HepG2 (cell line): ENCODE data around the gene RCOR1. TPM values are rescaled to one million over a fixed set of nuclear protein-coding genes. Genes with fewer than 3 reads are reported as not detected.

ENCODE experiments used
- ATAC-seq: fragments of 200-7000 bp; cut with Tn5 transposase; 3 replicates; pipeline ENCODE4 v1.9.1; 2020; ENCODE audit warnings: mild to moderate bottlenecking, moderate library complexity
- BruUV-seq: library from RNA; stranded (reverse); fragments of 400-500 nt; replicated peaks from 2 replicates; lab custom pipeline; 2021; lab: Mats Ljungman, UMichigan
- CTCF ChIA-PET: fragments of 300-600 bp; formaldehyde crosslinking; extraction: SDS; loops from one replicate; lab custom pipeline; 2021; ENCODE audit warnings: low total read pairs, inconsistent platforms, low intra/inter-chr PET ratio; lab: Yijun Ruan, JAX
- POLR2A ChIA-PET: fragments of 350-600 bp; sonication (Branson Sonifier 250); formaldehyde crosslinking; loops from one replicate; lab custom pipeline; 2020; ENCODE audit warnings: antibody characterized with exemption, inconsistent platforms; lab: Yijun Ruan, JAX
- DNase-seq: peaks from one replicate; pipeline ENCODE4 v3.0.0-alpha.2; 2015; ENCODE audit warnings: low spot score
- FAIRE-seq: peaks from 3 replicates; lab custom pipeline; 2011; peaks lifted over from hg19 to GRCh38; lab: Jason Lieb, UNC
- H2AFZ ChIP-seq: one replicate; pipeline ENCODE4 v1.6.1; 2011; ENCODE audit warnings: low read length, inconsistent platforms
- H3K27ac ChIP-seq: fragments of 300-600 bp; 3 replicates; pipeline ENCODE4 v1.8.0; 2011; ENCODE audit warnings: mixed run types, mild to moderate bottlenecking, mixed read lengths, low read length, inconsistent platforms; ENCODE audit not compliant: insufficient read depth; ENCODE audit errors: extremely low read length
- H3K27me3 ChIP-seq, 2 experiments: fragments of 200-600 bp in 1 of 2; 2 replicates in 1 of 2; 3 replicates in 1 of 2; pipeline versions ENCODE4 v1.6.0 to v1.8.0; 2011; ENCODE audit warnings: low read length in 2 of 2, mild to moderate bottlenecking in 2 of 2, moderate library complexity in 2 of 2, inconsistent platforms in 1 of 2; ENCODE audit not compliant: insufficient read depth in 2 of 2, control insufficient read depth in 1 of 2
- H3K36me3 ChIP-seq, 2 experiments: fragments of 200-600 bp in 1 of 2; replicated peaks in 1 of 2; 2 replicates in 1 of 2; 3 replicates in 1 of 2; pipeline versions ENCODE4 v1.5.1 to v1.8.0; 2011; ENCODE audit warnings: low read length in 2 of 2, inconsistent platforms in 1 of 2; ENCODE audit not compliant: insufficient read depth in 2 of 2, control insufficient read depth in 1 of 2
- H3K4me1 ChIP-seq: 2 replicates; pipeline ENCODE4 v1.5.1; 2012; ENCODE audit warnings: low read length, inconsistent platforms; ENCODE audit not compliant: insufficient read depth
- H3K4me2 ChIP-seq: 2 replicates; pipeline ENCODE4 v1.6.0; 2011; ENCODE audit warnings: low read depth, low read length, inconsistent platforms
- H3K4me3 ChIP-seq, 3 experiments: fragments of 200-600 bp in 1 of 3; sonication (generic), shearing (Covaris generic) in 1 of 3; replicated peaks in 1 of 3; 2 replicates each; pipeline ENCODE4 v1.5.1; 2011 to 2016; ENCODE audit warnings: low read length in 3 of 3, inconsistent platforms in 2 of 3, low read depth in 2 of 3, mild to moderate bottlenecking in 2 of 3, control low read depth in 1 of 3, mixed read lengths in 1 of 3; ENCODE audit not compliant: insufficient read depth in 1 of 3
- H3K79me2 ChIP-seq: one replicate; pipeline ENCODE4 v1.6.1; 2011; ENCODE audit warnings: low read length, inconsistent platforms; ENCODE audit not compliant: insufficient read depth
- H3K9ac ChIP-seq: 2 replicates; pipeline ENCODE4 v1.6.0; 2011; ENCODE audit warnings: mild to moderate bottlenecking, low read depth, low read length, inconsistent platforms; ENCODE audit not compliant: insufficient read depth
- H3K9me3 ChIP-seq: 2 replicates; pipeline ENCODE4 v1.5.1; 2012; ENCODE audit warnings: mild to moderate bottlenecking, low read length
- H4K20me1 ChIP-seq: 2 replicates; pipeline ENCODE4 v1.6.0; 2011; ENCODE audit warnings: inconsistent platforms, mild to moderate bottlenecking, low read length, moderate library complexity; ENCODE audit not compliant: insufficient read depth
- FOXJ3 ChIP-seq: sonication (generic); formaldehyde crosslinking; IDR thresholded peaks from 2 replicates; pipeline ENCODE4 v1.4.0; 2020; ENCODE audit warnings: missing genetic modification reagents, mild to moderate bottlenecking, borderline replicate concordance
- GATAD1 ChIP-seq: IDR thresholded peaks from 2 replicates; pipeline ENCODE4 v1.6.1; 2016; ENCODE audit warnings: missing genetic modification reagents, missing compliant biosample characterization
- HOXA9 ChIP-seq: sonication (generic); formaldehyde crosslinking; IDR thresholded peaks from 2 replicates; pipeline ENCODE4 v1.8.1; 2022; ENCODE audit warnings: missing genetic modification reagents, mild to moderate bottlenecking, moderate library complexity, borderline replicate concordance
- POLR2AphosphoS2 ChIP-seq: IDR thresholded peaks from 2 replicates; pipeline ENCODE4 v1.6.1; 2011; ENCODE audit warnings: low read depth, low read length, improper control_type of control experiment
- RFX1 ChIP-seq: fragments of 450-650 bp; IDR thresholded peaks from 2 replicates; pipeline ENCODE4 v1.6.1; 2017
- STAG1 ChIP-seq: sonication (generic); formaldehyde crosslinking; IDR thresholded peaks from 2 replicates; pipeline ENCODE4 v1.4.0; 2020; ENCODE audit warnings: missing genetic modification reagents
- SYNCRIP ChIP-seq: fragments of 200-400 bp; formaldehyde crosslinking; IDR thresholded peaks from 2 replicates; pipeline ENCODE4 v1.6.1; 2018; ENCODE audit warnings: mild to moderate bottlenecking, low read depth, low read length; ENCODE audit not compliant: insufficient read depth
- ZC3H4 ChIP-seq: sonication (generic); formaldehyde crosslinking; IDR thresholded peaks from 2 replicates; pipeline ENCODE4 v1.4.0; 2020; ENCODE audit warnings: missing genetic modification reagents, borderline replicate concordance
- ZKSCAN5 ChIP-seq: sonication (generic); formaldehyde crosslinking; IDR thresholded peaks from 2 replicates; pipeline ENCODE4 v1.5.1; 2020; ENCODE audit warnings: mild to moderate bottlenecking, missing genetic modification reagents
- ZMAT3 ChIP-seq: sonication (generic); formaldehyde crosslinking; conservative IDR thresholded peaks from 2 replicates; pipeline ENCODE4 v1.7.0; 2021; ENCODE audit warnings: missing genetic modification reagents
- ZNF33A ChIP-seq: sonication (generic); formaldehyde crosslinking; IDR thresholded peaks from 2 replicates; pipeline ENCODE4 v1.5.1; 2020; ENCODE audit warnings: missing genetic modification reagents, mild to moderate bottlenecking, moderate library complexity, borderline replicate concordance
- ZNF431 ChIP-seq: sonication (generic); formaldehyde crosslinking; IDR thresholded peaks from 2 replicates; pipeline ENCODE4 v1.9.0; 2022; ENCODE audit warnings: missing genetic modification reagents, low read depth, mild to moderate bottlenecking, borderline replicate concordance
- ZNF432 ChIP-seq: sonication (generic); formaldehyde crosslinking; IDR thresholded peaks from 2 replicates; pipeline ENCODE4 v1.5.0; 2020; ENCODE audit warnings: missing genetic modification reagents, mild to moderate bottlenecking, borderline replicate concordance
- ZNF589 ChIP-seq: sonication (generic); formaldehyde crosslinking; conservative IDR thresholded peaks from 2 replicates; pipeline ENCODE4 v1.8.0; 2022; ENCODE audit warnings: mild to moderate bottlenecking, moderate library complexity, missing genetic modification reagents
- ZNF773 ChIP-seq: sonication (generic); formaldehyde crosslinking; IDR thresholded peaks from 2 replicates; pipeline ENCODE4 v1.4.0; 2020; ENCODE audit warnings: missing genetic modification reagents, borderline replicate concordance
- ZNF777 ChIP-seq: sonication (generic); formaldehyde crosslinking; IDR thresholded peaks from 2 replicates; pipeline ENCODE4 v1.4.0; 2020; ENCODE audit warnings: missing genetic modification reagents
- WGBS: methylation state at CpG from one replicate; pipeline ENCODE4 v1.1.6; 2017; ENCODE audit warnings: low lambda C conversion rate; 5-methylcytosine and 5-hydroxymethylcytosine counted together
- in situ Hi-C: cut with HindIII; loops from 2 replicates; pipeline ENCODE4 v1.10.0; 2017; ENCODE audit warnings: low pct_unique_long_range_greater_than_20kb; ENCODE audit not compliant: extremely low pct_ligation_motif_present
- intact Hi-C: fragments of 100-400 bp; cut with micrococcal nuclease; formaldehyde crosslinking; loops from one replicate; pipeline ENCODE4 v1.10.0; 2022; ENCODE audit not compliant: unreplicated experiment
- polyA plus RNA-seq, 8 experiments: library from polyadenylated mRNA; depleted of rRNA in 3 of 8; stranded (reverse) in 7 of 8; unstranded in 1 of 8; fragments of >200 nt; fragmentation: Illumina TruSeq in 4 of 8; extraction: Trizol in 4 of 8; gene quantifications; 2 replicates each; pipeline versions ENCODE4 v1.2.1 to v1.2.3, GENCODE V29; 2011 to 2016; ENCODE audit warnings: low read depth in 4 of 8, missing spikeins in 1 of 8, mixed read lengths in 1 of 8; ENCODE audit not compliant: insufficient read depth in 1 of 8
- total RNA-seq, 5 experiments: library from RNA; depleted of rRNA; stranded (reverse); fragments of >200 nt; fragmentation: Illumina TruSeq; extraction: Trizol; gene quantifications; 2 replicates each; pipeline ENCODE4 v1.2.3, GENCODE V29; 2016; ENCODE audit warnings: low read depth in 1 of 5
- TF ChIP-seq, protein P1 (sequence below): sonication (generic); formaldehyde crosslinking; IDR thresholded peaks from 2 replicates; pipeline ENCODE4 v1.5.1; 2020; ENCODE audit warnings: missing genetic modification reagents, mild to moderate bottlenecking, borderline replicate concordance
- TF ChIP-seq, protein P2 (sequence below): sonication (generic); formaldehyde crosslinking; IDR thresholded peaks from 2 replicates; pipeline ENCODE4 v1.4.0; 2020; ENCODE audit warnings: mild to moderate bottlenecking, missing genetic modification reagents, borderline replicate concordance

RCOR1 gene
- total and polyA plus RNA-seq, 2 of the 13 experiments (the other 11 are each of a cell fraction or from before 2014, with no cell fraction given), result 10.2 to 11.1 TPM

DNA sequence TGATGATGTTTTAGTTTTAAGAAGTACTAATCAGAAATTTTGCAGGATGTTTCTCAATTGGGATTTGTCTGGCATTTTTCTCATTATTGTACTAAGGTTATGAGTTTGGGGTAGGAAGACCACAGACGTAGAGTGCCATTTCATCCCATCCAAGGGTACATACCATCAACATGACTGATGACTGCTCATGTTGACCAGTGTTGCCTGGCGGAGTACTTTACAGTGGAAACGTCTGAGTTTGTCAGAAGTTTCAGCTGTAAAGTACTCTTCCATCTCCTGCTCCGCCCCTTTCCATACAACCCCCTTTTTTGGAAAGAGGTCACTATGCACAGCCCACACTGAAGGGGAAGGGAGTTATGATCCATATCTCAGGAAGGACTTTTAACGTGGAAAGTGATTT is 74.2 kb downstream of the RCOR1 start:
- DNase-seq (no peak), FAIRE-seq (no peak), ATAC-seq (no peak)
- H3K36me3 ChIP-seq, result peaks cover 0 to 1% of the 10 kb centered on the region in 2 experiments; a peak in 1 of 5 replicates
- H4K20me1 ChIP-seq, result peaks cover 4% of the 10 kb centered on the region; the same call in 1 of the 2 replicates
- no peak for TF ChIP-seq ZNF589 (CRISPR knock-in tag)
- no peak for TF ChIP-seq ZNF777 (CRISPR knock-in tag)
- TF ChIP-seq, protein P1, sequence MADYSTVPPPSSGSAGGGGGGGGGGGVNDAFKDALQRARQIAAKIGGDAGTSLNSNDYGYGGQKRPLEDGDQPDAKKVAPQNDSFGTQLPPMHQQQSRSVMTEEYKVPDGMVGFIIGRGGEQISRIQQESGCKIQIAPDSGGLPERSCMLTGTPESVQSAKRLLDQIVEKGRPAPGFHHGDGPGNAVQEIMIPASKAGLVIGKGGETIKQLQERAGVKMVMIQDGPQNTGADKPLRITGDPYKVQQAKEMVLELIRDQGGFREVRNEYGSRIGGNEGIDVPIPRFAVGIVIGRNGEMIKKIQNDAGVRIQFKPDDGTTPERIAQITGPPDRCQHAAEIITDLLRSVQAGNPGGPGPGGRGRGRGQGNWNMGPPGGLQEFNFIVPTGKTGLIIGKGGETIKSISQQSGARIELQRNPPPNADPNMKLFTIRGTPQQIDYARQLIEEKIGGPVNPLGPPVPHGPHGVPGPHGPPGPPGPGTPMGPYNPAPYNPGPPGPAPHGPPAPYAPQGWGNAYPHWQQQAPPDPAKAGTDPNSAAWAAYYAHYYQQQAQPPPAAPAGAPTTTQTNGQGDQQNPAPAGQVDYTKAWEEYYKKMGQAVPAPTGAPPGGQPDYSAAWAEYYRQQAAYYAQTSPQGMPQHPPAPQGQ (CRISPR knock-in tag), result no peak
- TF ChIP-seq STAG1, result no peak
- TF ChIP-seq SYNCRIP, result no peak
- no peak for TF ChIP-seq ZKSCAN5 (CRISPR knock-in tag)
- TF ChIP-seq POLR2AphosphoS2, result no peak
- TF ChIP-seq, protein P2, sequence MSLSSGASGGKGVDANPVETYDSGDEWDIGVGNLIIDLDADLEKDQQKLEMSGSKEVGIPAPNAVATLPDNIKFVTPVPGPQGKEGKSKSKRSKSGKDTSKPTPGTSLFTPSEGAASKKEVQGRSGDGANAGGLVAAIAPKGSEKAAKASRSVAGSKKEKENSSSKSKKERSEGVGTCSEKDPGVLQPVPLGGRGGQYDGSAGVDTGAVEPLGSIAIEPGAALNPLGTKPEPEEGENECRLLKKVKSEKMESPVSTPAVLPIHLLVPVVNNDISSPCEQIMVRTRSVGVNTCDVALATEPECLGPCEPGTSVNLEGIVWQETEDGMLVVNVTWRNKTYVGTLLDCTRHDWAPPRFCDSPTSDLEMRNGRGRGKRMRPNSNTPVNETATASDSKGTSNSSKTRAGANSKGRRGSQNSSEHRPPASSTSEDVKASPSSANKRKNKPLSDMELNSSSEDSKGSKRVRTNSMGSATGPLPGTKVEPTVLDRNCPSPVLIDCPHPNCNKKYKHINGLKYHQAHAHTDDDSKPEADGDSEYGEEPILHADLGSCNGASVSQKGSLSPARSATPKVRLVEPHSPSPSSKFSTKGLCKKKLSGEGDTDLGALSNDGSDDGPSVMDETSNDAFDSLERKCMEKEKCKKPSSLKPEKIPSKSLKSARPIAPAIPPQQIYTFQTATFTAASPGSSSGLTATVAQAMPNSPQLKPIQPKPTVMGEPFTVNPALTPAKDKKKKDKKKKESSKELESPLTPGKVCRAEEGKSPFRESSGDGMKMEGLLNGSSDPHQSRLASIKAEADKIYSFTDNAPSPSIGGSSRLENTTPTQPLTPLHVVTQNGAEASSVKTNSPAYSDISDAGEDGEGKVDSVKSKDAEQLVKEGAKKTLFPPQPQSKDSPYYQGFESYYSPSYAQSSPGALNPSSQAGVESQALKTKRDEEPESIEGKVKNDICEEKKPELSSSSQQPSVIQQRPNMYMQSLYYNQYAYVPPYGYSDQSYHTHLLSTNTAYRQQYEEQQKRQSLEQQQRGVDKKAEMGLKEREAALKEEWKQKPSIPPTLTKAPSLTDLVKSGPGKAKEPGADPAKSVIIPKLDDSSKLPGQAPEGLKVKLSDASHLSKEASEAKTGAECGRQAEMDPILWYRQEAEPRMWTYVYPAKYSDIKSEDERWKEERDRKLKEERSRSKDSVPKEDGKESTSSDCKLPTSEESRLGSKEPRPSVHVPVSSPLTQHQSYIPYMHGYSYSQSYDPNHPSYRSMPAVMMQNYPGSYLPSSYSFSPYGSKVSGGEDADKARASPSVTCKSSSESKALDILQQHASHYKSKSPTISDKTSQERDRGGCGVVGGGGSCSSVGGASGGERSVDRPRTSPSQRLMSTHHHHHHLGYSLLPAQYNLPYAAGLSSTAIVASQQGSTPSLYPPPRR (CRISPR knock-in tag), result no peak
- TF ChIP-seq ZNF432 (CRISPR knock-in tag), result no peak
- TF ChIP-seq FOXJ3 (CRISPR knock-in tag), result no peak
- no peak for TF ChIP-seq HOXA9
- no peak for TF ChIP-seq ZC3H4 (CRISPR knock-in tag)
- TF ChIP-seq GATAD1 (CRISPR knock-in tag), result no peak
- no peak for TF ChIP-seq RFX1
- TF ChIP-seq ZNF431 (CRISPR knock-in tag), result no peak
- TF ChIP-seq ZNF33A (CRISPR knock-in tag), result no peak
- no peak for TF ChIP-seq ZNF773 (CRISPR knock-in tag)
- no peak for TF ChIP-seq ZMAT3
- H3K27ac ChIP-seq, result no peak overlapping the region
- H3K4me3 ChIP-seq, result no peak overlapping the region
- in situ Hi-C loops, result no loop called here
- no peak overlapping the region for H3K4me2 ChIP-seq
- CTCF ChIA-PET, result no interaction called here
- no peaks in the 10 kb centered on the region for H3K27me3 ChIP-seq
- H2AFZ ChIP-seq, result no peak overlapping the region
- BruUV-seq, result no TSS peak
- peaks cover 77% of the 10 kb centered on the region for H3K79me2 ChIP-seq
- WGBS, result 94% methylated on average over 5 of the region's 5 CpGs
- intact Hi-C loops, result no loop called here
- peaks cover 34% of the 10 kb centered on the region for H3K4me1 ChIP-seq
- POLR2A ChIA-PET, result no interaction called here
- no peaks in the 10 kb centered on the region for H3K9me3 ChIP-seq
- no peak overlapping the region for H3K9ac ChIP-seq
